ENCODE results near the gene CRISP3. TPM values are rescaled to one million over a fixed set of nuclear protein-coding genes. Genes with fewer than 3 reads are reported as not detected.

CRISP3 gene
- total RNA-seq, 2 donors from 2014 or later = not detected

- DNase-seq (no peak), ATAC-seq (no peak)
- intact Hi-C loops (cut with DNase I) = no loop called here
Measured at GRCh38 chr6:49698478-49698877, 45.7 kb downstream of the CRISP3 start.

- ATAC-seq = no peak
- intact Hi-C loops (cut with DNase I) = no loop called here
- no peak for DNase-seq
Measured at GRCh38 chr6:49693512-49693911, 50.7 kb downstream of the CRISP3 start.

- no peak for ATAC-seq
- intact Hi-C loops (cut with DNase I) = no loop called here
Measured at GRCh38 chr6:49692534-49692933, 51.7 kb downstream of the CRISP3 start.

More at GRCh38 chr6:49692534-49692933, 51.7 kb downstream of the CRISP3 start:
- DNase-seq = no peak

Other genes starting within 250 kb of the CRISP3 start
- not detected for gene GLYATL3, start 244.5 kb downstream of the CRISP3 start, total RNA-seq
- gene C6orf141, start 193.7 kb downstream of the CRISP3 start, total RNA-seq = 1 to 10 TPM in 1 of 2 donors, under 1 TPM in 1; 0.35 to 1.1 TPM
- gene RHAG, start 107.5 kb downstream of the CRISP3 start, total RNA-seq = under 1 TPM; 0.60 to 0.97 TPM
- gene CRISP2, start 30.8 kb downstream of the CRISP3 start, total RNA-seq = not detected
- not detected for gene PGK2, start 42.9 kb upstream of the CRISP3 start, total RNA-seq
- gene CRISP1, start 122.1 kb upstream of the CRISP3 start, total RNA-seq = not detected
- not detected for gene DEFB114, start 219.8 kb upstream of the CRISP3 start, total RNA-seq
- gene DEFB113, start 225.2 kb upstream of the CRISP3 start, total RNA-seq = not detected

Data from left cardiac atrium (tissue), 4 donors.